Activated naive CD4-positive, alpha-beta T cell treated with anti-CD3 and anti-CD28 coated beads for 36 hours (primary cell): ENCODE measurements around the gene NEURL1. TPM values are rescaled to one million over a fixed set of nuclear protein-coding genes. Genes with fewer than 3 reads are reported as not detected.

ENCODE experiments used
- CTCF ChIA-PET: fragments of 350-600 bp; sonication (Branson Sonifier 250); formaldehyde crosslinking; loops from one replicate; lab custom pipeline; 2021; ENCODE audit warnings: antibody characterized with exemption; lab: Charles Lee
- DNase-seq: peaks from one replicate; pipeline ENCODE4 v3.0.0-alpha.2; 2020
- H3K27ac Mint-ChIP-seq: one replicate; pipeline ENCODE4 v1.8.0; 2021; ENCODE audit warnings: mild to moderate bottlenecking, mixed read lengths
- H3K27me3 Mint-ChIP-seq: one replicate; pipeline ENCODE4 v1.8.0; 2021; ENCODE audit warnings: low read depth, mixed read lengths
- H3K36me3 Mint-ChIP-seq: one replicate; pipeline ENCODE4 v1.8.0; 2021; ENCODE audit warnings: low read depth, mixed read lengths
- H3K4me1 Mint-ChIP-seq: one replicate; pipeline ENCODE4 v1.8.0; 2021; ENCODE audit warnings: low read depth, mixed read lengths
- H3K4me3 Mint-ChIP-seq: one replicate; pipeline ENCODE4 v1.8.0; 2021; ENCODE audit warnings: mild to moderate bottlenecking, moderate library complexity, mixed read lengths
- H3K9me3 Mint-ChIP-seq: one replicate; pipeline ENCODE4 v1.8.0; 2021; ENCODE audit warnings: mixed read lengths
- intact Hi-C: fragments of 100-400 bp; cut with micrococcal nuclease; formaldehyde crosslinking; loops from one replicate; pipeline ENCODE4 v1.15.1; 2023
- total RNA-seq, 2 experiments: library from RNA; stranded (reverse); gene quantifications; one replicate each; pipeline ENCODE4 v1.2.3, GENCODE V29; 2021

The NEURL1 gene
- total RNA-seq, 2 experiments from 2014 or later = 1.3 to 1.6 TPM

- intact Hi-C loops = no loop called here
- no peaks in the 10 kb centered on the region for H3K27me3 Mint-ChIP-seq
- H3K4me1 Mint-ChIP-seq = no peaks in the 10 kb centered on the region
- no peak overlapping the region for H3K4me3 Mint-ChIP-seq
- H3K27ac Mint-ChIP-seq = no peak overlapping the region
- DNase-seq = no peak
- no peaks in the 10 kb centered on the region for H3K36me3 Mint-ChIP-seq
- CTCF ChIA-PET = interaction anchor here (1.3 kb wide), 1 partner anchor 71 kb away, joined by 3 read pairs; no protein-coding TSS in a partner anchor
- no peaks in the 10 kb centered on the region for H3K9me3 Mint-ChIP-seq
These were observed 143.0 kb downstream of the NEURL1 start for GRCh38 chr10:103636492-103636891.

- no peaks in the 10 kb centered on the region for H3K36me3 Mint-ChIP-seq
- no peaks in the 10 kb centered on the region for H3K4me1 Mint-ChIP-seq
- intact Hi-C loops = no loop called here
- CTCF ChIA-PET = interaction anchor here (0.7 to 1.3 kb wide), 2 partner anchors 49 to 71 kb away, joined by 3 read pairs; no protein-coding TSS in a partner anchor
- DNase-seq = no peak
- no peaks in the 10 kb centered on the region for H3K9me3 Mint-ChIP-seq
- H3K4me3 Mint-ChIP-seq = no peak overlapping the region
- H3K27ac Mint-ChIP-seq = no peak overlapping the region
- H3K27me3 Mint-ChIP-seq = no peaks in the 10 kb centered on the region
These were observed 143.5 kb downstream of the NEURL1 start for GRCh38 chr10:103637011-103637410.

GRCh38 chr10:103637927-103638557 is 144.5 kb downstream of the NEURL1 start:
- Mint-ChIP-seq H3K4me1 (no peaks in the 10 kb centered on the region), H3K36me3 (no peaks in the 10 kb centered on the region), H3K4me3 (no peak overlapping the region), H3K9me3 (no peaks in the 10 kb centered on the region), H3K27ac (no peak overlapping the region), H3K27me3 (no peaks in the 10 kb centered on the region)
- DNase-seq = no peak
- intact Hi-C loops = no loop called here
- CTCF ChIA-PET = interaction anchor here (0.7 to 0.9 kb wide), 2 partner anchors 48 kb away, joined by 3 read pairs; no protein-coding TSS in a partner anchor

GRCh38 chr10:103638948-103639347 is 145.4 kb downstream of the NEURL1 start:
- no peak for DNase-seq
- Mint-ChIP-seq H3K36me3 (no peaks in the 10 kb centered on the region), H3K27me3 (no peaks in the 10 kb centered on the region), H3K4me1 (no peaks in the 10 kb centered on the region), H3K27ac (no peak overlapping the region), H3K9me3 (no peaks in the 10 kb centered on the region), H3K4me3 (no peak overlapping the region)
- CTCF ChIA-PET = interaction anchor here (0.9 kb wide), 1 partner anchor 47 kb away, joined by 3 read pairs; no protein-coding TSS in a partner anchor
- intact Hi-C loops = no loop called here

- intact Hi-C loops = no loop called here
- Mint-ChIP-seq H3K27ac (no peak overlapping the region), H3K4me3 (no peak overlapping the region), H3K27me3 (no peaks in the 10 kb centered on the region), H3K4me1 (no peaks in the 10 kb centered on the region), H3K36me3 (no peaks in the 10 kb centered on the region), H3K9me3 (no peaks in the 10 kb centered on the region)
- DNase-seq = no peak
- CTCF ChIA-PET = no interaction called here
These were observed 147.1 kb downstream of the NEURL1 start for GRCh38 chr10:103640436-103641181.

- no peak for DNase-seq
- no peaks in the 10 kb centered on the region for H3K27me3 Mint-ChIP-seq
- H3K9me3 Mint-ChIP-seq = no peaks in the 10 kb centered on the region
- H3K4me3 Mint-ChIP-seq = no peak overlapping the region
- no peaks in the 10 kb centered on the region for H3K36me3 Mint-ChIP-seq
- H3K4me1 Mint-ChIP-seq = no peaks in the 10 kb centered on the region
- H3K27ac Mint-ChIP-seq = no peak overlapping the region
- CTCF ChIA-PET = interaction anchor here (0.6 kb wide), 1 partner anchor 666 kb away, joined by 3 read pairs; no protein-coding TSS in a partner anchor
- intact Hi-C loops = no loop called here
These were observed 147.8 kb downstream of the NEURL1 start for GRCh38 chr10:103641326-103641725.

Other genes starting within 250 kb of the NEURL1 start
- gene RPEL1, start 247.8 kb upstream of the NEURL1 start, total RNA-seq = under 1 TPM in 1 of 2 experiments, not detected in 1; 0.17 TPM
- gene INA, start 216.6 kb upstream of the NEURL1 start, total RNA-seq = under 1 TPM; 0.10 TPM
- gene PCGF6, start 142.6 kb upstream of the NEURL1 start, total RNA-seq = 10 to 100 TPM; 10.6 to 10.7 TPM
- gene TAF5, start 125.7 kb upstream of the NEURL1 start, total RNA-seq = 10 to 100 TPM; 16.3 TPM
- 100 to 1,000 TPM; 422 to 423 TPM for gene ATP5MK, start 97.2 kb upstream of the NEURL1 start, total RNA-seq
- 10 to 100 TPM; 50.1 TPM for gene PDCD11, start 97.1 kb upstream of the NEURL1 start, total RNA-seq
- 1 to 10 TPM; 8.3 to 9.5 TPM for gene CALHM2, start 41.3 kb upstream of the NEURL1 start, total RNA-seq
- gene CALHM1, start 34.8 kb upstream of the NEURL1 start, total RNA-seq = not detected
- gene CALHM3, start 14.5 kb upstream of the NEURL1 start, total RNA-seq = not detected